ENCODE measurements around the gene SFMBT1. TPM values are rescaled to one million over a fixed set of nuclear protein-coding genes. Genes with fewer than 3 reads are reported as not detected.

SFMBT1 gene
- total and polyA plus RNA-seq, 2 experiments from 2014 or later: 5.3 to 24.0 TPM

DNA sequence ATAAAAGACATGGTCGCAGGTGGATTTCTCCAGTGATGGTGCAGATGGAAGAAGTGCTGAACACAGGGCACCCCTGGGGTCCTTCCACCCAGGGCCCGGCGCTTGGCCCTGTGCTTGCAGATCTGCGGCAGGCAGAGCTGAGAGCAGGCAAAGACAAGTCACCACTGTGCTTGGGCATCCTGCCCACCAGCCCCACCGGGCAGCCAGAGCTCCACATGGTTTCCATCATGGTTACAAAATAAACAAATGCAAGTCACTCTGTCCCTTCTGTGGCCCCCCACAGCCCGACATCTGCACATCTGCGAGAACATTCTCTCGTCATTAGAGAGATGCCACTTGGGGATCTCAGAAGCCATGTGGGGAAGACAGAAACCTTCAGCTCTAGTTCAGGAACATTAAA is 37.6 kb upstream of the SFMBT1 start:
- H3K79me2 ChIP-seq (replicated peaks; ENCODE audit: insufficient read depth): no peaks in the 10 kb centered on the region
- no peak for ATAC-seq
- H3K36me3 Mint-ChIP-seq (ENCODE audit: low read depth): no peaks in the 10 kb centered on the region
- no peak overlapping the region for H3K4me2 ChIP-seq
- TF ChIP-seq STAT1 (IDR thresholded peaks at IDR 0.05; ENCODE audit: unreplicated experiment) (no peak), POLR2AphosphoS5 (IDR thresholded peaks at IDR 0.05; ENCODE audit: low read depth) (no peak), ZNF114 (CRISPR knock-in tag; IDR thresholded peaks at IDR 0.05) (no peak), JUNB (IDR thresholded peaks at IDR 0.05; ENCODE audit: unreplicated experiment) (no peak), CREB1 (CRISPR knock-in tag; IDR thresholded peaks at IDR 0.05; ENCODE audit: low read depth) (no peak), NANOG (IDR thresholded peaks at IDR 0.05; ENCODE audit: borderline replicate concordance) (no peak), ZNF331 (CRISPR knock-in tag; IDR thresholded peaks at IDR 0.05; ENCODE audit: low read depth) (no peak), EZH2 (IDR thresholded peaks at IDR 0.05; ENCODE audit: low read depth, unreplicated experiment) (no peak), EZH2phosphoT487 (IDR thresholded peaks at IDR 0.05; ENCODE audit: unreplicated experiment) (no peak)
- TF ChIP-seq, protein P1, sequence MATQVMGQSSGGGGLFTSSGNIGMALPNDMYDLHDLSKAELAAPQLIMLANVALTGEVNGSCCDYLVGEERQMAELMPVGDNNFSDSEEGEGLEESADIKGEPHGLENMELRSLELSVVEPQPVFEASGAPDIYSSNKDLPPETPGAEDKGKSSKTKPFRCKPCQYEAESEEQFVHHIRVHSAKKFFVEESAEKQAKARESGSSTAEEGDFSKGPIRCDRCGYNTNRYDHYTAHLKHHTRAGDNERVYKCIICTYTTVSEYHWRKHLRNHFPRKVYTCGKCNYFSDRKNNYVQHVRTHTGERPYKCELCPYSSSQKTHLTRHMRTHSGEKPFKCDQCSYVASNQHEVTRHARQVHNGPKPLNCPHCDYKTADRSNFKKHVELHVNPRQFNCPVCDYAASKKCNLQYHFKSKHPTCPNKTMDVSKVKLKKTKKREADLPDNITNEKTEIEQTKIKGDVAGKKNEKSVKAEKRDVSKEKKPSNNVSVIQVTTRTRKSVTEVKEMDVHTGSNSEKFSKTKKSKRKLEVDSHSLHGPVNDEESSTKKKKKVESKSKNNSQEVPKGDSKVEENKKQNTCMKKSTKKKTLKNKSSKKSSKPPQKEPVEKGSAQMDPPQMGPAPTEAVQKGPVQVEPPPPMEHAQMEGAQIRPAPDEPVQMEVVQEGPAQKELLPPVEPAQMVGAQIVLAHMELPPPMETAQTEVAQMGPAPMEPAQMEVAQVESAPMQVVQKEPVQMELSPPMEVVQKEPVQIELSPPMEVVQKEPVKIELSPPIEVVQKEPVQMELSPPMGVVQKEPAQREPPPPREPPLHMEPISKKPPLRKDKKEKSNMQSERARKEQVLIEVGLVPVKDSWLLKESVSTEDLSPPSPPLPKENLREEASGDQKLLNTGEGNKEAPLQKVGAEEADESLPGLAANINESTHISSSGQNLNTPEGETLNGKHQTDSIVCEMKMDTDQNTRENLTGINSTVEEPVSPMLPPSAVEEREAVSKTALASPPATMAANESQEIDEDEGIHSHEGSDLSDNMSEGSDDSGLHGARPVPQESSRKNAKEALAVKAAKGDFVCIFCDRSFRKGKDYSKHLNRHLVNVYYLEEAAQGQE (IDR thresholded peaks at IDR 0.05; ENCODE audit: unreplicated experiment): no peak
- TF ChIP-seq, protein P2, sequence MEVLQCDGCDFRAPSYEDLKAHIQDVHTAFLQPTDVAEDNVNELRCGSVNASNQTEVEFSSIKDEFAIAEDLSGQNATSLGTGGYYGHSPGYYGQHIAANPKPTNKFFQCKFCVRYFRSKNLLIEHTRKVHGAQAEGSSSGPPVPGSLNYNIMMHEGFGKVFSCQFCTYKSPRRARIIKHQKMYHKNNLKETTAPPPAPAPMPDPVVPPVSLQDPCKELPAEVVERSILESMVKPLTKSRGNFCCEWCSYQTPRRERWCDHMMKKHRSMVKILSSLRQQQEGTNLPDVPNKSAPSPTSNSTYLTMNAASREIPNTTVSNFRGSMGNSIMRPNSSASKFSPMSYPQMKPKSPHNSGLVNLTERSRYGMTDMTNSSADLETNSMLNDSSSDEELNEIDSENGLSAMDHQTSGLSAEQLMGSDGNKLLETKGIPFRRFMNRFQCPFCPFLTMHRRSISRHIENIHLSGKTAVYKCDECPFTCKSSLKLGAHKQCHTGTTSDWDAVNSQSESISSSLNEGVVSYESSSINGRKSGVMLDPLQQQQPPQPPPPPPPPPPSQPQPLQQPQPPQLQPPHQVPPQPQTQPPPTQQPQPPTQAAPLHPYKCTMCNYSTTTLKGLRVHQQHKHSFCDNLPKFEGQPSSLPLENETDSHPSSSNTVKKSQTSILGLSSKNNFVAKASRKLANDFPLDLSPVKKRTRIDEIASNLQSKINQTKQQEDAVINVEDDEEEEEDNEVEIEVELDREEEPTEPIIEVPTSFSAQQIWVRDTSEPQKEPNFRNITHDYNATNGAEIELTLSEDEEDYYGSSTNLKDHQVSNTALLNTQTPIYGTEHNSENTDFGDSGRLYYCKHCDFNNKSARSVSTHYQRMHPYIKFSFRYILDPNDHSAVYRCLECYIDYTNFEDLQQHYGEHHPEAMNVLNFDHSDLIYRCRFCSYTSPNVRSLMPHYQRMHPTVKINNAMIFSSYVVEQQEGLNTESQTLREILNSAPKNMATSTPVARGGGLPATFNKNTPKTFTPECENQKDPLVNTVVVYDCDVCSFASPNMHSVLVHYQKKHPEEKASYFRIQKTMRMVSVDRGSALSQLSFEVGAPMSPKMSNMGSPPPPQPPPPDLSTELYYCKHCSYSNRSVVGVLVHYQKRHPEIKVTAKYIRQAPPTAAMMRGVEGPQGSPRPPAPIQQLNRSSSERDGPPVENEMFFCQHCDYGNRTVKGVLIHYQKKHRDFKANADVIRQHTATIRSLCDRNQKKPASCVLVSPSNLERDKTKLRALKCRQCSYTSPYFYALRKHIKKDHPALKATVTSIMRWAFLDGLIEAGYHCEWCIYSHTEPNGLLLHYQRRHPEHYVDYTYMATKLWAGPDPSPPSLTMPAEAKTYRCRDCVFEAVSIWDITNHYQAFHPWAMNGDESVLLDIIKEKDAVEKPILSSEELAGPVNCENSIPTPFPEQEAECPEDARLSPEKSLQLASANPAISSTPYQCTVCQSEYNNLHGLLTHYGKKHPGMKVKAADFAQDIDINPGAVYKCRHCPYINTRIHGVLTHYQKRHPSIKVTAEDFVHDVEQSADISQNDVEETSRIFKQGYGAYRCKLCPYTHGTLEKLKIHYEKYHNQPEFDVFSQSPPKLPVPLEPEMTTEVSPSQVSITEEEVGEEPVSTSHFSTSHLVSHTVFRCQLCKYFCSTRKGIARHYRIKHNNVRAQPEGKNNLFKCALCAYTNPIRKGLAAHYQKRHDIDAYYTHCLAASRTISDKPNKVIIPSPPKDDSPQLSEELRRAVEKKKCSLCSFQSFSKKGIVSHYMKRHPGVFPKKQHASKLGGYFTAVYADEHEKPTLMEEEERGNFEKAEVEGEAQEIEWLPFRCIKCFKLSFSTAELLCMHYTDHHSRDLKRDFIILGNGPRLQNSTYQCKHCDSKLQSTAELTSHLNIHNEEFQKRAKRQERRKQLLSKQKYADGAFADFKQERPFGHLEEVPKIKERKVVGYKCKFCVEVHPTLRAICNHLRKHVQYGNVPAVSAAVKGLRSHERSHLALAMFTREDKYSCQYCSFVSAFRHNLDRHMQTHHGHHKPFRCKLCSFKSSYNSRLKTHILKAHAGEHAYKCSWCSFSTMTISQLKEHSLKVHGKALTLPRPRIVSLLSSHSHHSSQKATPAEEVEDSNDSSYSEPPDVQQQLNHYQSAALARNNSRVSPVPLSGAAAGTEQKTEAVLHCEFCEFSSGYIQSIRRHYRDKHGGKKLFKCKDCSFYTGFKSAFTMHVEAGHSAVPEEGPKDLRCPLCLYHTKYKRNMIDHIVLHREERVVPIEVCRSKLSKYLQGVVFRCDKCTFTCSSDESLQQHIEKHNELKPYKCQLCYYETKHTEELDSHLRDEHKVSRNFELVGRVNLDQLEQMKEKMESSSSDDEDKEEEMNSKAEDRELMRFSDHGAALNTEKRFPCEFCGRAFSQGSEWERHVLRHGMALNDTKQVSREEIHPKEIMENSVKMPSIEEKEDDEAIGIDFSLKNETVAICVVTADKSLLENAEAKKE (CRISPR knock-in tag; IDR thresholded peaks at IDR 0.05): no peak
- TF ChIP-seq, protein P3, sequence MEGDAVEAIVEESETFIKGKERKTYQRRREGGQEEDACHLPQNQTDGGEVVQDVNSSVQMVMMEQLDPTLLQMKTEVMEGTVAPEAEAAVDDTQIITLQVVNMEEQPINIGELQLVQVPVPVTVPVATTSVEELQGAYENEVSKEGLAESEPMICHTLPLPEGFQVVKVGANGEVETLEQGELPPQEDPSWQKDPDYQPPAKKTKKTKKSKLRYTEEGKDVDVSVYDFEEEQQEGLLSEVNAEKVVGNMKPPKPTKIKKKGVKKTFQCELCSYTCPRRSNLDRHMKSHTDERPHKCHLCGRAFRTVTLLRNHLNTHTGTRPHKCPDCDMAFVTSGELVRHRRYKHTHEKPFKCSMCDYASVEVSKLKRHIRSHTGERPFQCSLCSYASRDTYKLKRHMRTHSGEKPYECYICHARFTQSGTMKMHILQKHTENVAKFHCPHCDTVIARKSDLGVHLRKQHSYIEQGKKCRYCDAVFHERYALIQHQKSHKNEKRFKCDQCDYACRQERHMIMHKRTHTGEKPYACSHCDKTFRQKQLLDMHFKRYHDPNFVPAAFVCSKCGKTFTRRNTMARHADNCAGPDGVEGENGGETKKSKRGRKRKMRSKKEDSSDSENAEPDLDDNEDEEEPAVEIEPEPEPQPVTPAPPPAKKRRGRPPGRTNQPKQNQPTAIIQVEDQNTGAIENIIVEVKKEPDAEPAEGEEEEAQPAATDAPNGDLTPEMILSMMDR (conservative IDR thresholded peaks at IDR 0.05; ENCODE audit: low read depth in 2 of 2): no peak
- TF ChIP-seq, protein P4, sequence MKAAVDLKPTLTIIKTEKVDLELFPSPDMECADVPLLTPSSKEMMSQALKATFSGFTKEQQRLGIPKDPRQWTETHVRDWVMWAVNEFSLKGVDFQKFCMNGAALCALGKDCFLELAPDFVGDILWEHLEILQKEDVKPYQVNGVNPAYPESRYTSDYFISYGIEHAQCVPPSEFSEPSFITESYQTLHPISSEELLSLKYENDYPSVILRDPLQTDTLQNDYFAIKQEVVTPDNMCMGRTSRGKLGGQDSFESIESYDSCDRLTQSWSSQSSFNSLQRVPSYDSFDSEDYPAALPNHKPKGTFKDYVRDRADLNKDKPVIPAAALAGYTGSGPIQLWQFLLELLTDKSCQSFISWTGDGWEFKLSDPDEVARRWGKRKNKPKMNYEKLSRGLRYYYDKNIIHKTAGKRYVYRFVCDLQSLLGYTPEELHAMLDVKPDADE (IDR thresholded peaks at IDR 0.05): no peak
- H3K9me2 ChIP-seq (ENCODE audit: insufficient read depth): no peaks in the 10 kb centered on the region
- peaks cover 10% of the 10 kb centered on the region for H3K27me3 Mint-ChIP-seq (ENCODE audit: insufficient read depth, low read depth, poor library complexity)
- no peak overlapping the region for H3K27ac Mint-ChIP-seq
- peaks cover 2% of the 10 kb centered on the region; the same call in 1 of the 3 replicates for H3K4me1 Mint-ChIP-seq
- no peaks in the 10 kb centered on the region for H3K4me1 ChIP-seq (ENCODE audit: insufficient read depth)
- H3K4me3 Mint-ChIP-seq: no peak overlapping the region
- no peaks in the 10 kb centered on the region for H4K20me1 ChIP-seq (replicated peaks; ENCODE audit: insufficient read depth)
- H3K36me3 ChIP-seq (ENCODE audit: insufficient read depth): no peaks in the 10 kb centered on the region
- H3K27me3 ChIP-seq (ENCODE audit: insufficient read depth): no peaks in the 10 kb centered on the region
- H3K4me3 ChIP-seq: no peak overlapping the region
- H3K27ac ChIP-seq (ENCODE audit: low read depth): peak overlapping the region; percentile 72; the same call in 1 of the 2 replicates
- H2AFZ ChIP-seq: no peak overlapping the region
- no peak for DNase-seq (ENCODE audit: low spot score)
- 0 out of 2 replicates have a peak, but pooled peaks cover 4% of the 10 kb centered on the region for H3F3A ChIP-seq (replicated peaks; ENCODE audit: low read depth)
- no peaks in the 10 kb centered on the region for H3K9me3 Mint-ChIP-seq

Measured in GM23338 (cell line).